Hepatic stellate cell (primary cell): ENCODE results near the gene DCAF10.
"Not testable (repeated sequence)": the region's sequence is repeated elsewhere in the genome, so short reads cannot be mapped to it uniquely, and the experiment has no call there.

Source experiments
- DNase-seq: peaks from one replicate; pipeline ENCODE4 v3.0.0; 2011; ENCODE audit warnings: low spot score

DCAF10 gene

GRCh38 chr9:37790096-37790495 is 10.5 kb upstream of the DCAF10 start:
- no peak for DNase-seq

GRCh38 chr9:37792122-37792521 is 8.5 kb upstream of the DCAF10 start:
- DNase-seq: no peak

GRCh38 chr9:37796232-37796631 is 4.4 kb upstream of the DCAF10 start:
- DNase-seq: no peak

GRCh38 chr9:37798677-37799076 is 1.9 kb upstream of the DCAF10 start:
- DNase-seq: no peak

- DNase-seq: peak; percentile 28
These were observed 772 bp downstream of the DCAF10 start for GRCh38 chr9:37801287-37801850.

GRCh38 chr9:37801959-37802711 is 1.5 kb downstream of the DCAF10 start:
- DNase-seq: no peak

GRCh38 chr9:37806271-37806670 is 5.7 kb downstream of the DCAF10 start:
- DNase-seq: no peak

GRCh38 chr9:37809676-37810075 is 9.1 kb downstream of the DCAF10 start:
- DNase-seq: not testable (repeated sequence)

GRCh38 chr9:37811906-37812476 is 11.4 kb downstream of the DCAF10 start:
- DNase-seq: no peak

- no peak for DNase-seq
These were observed 12.3 kb downstream of the DCAF10 start for GRCh38 chr9:37812773-37813379.

GRCh38 chr9:37818849-37819248 is 18.3 kb downstream of the DCAF10 start:
- DNase-seq: no peak

- no peak for DNase-seq
These were observed 19.5 kb downstream of the DCAF10 start for GRCh38 chr9:37820142-37820541.

GRCh38 chr9:37825174-37825573 is 24.6 kb downstream of the DCAF10 start:
- not testable (repeated sequence) for DNase-seq

- no peak for DNase-seq
These were observed 27.0 kb downstream of the DCAF10 start for GRCh38 chr9:37827483-37828165.

GRCh38 chr9:37835821-37836220 is 35.2 kb downstream of the DCAF10 start:
- DNase-seq: no peak

GRCh38 chr9:37836386-37836785 is 35.8 kb downstream of the DCAF10 start:
- DNase-seq: no peak

- DNase-seq: no peak
These were observed 39.2 kb downstream of the DCAF10 start for GRCh38 chr9:37839496-37840461.

GRCh38 chr9:37840560-37841194 is 40.1 kb downstream of the DCAF10 start:
- DNase-seq: peak; percentile 16

GRCh38 chr9:37852222-37852621 is 51.6 kb downstream of the DCAF10 start:
- no peak for DNase-seq

GRCh38 chr9:37856551-37856950 is 56.0 kb downstream of the DCAF10 start:
- DNase-seq: no peak

GRCh38 chr9:37859043-37859442 is 58.4 kb downstream of the DCAF10 start:
- DNase-seq: peak; percentile 5
